DMS114 treated with DMSO at 0.1 percent for 48 hours (cell line): ENCODE data around the gene SSC5D.

Experiments used
- DNase-seq: peaks from one replicate; lab custom pipeline; 2025; ENCODE audit not compliant: unreplicated experiment; lab: John Stamatoyannopoulos, UW

Gene SSC5D

GRCh38 chr19:55472463-55472862 is 15.8 kb upstream of the SSC5D start:
- no peak for DNase-seq

GRCh38 chr19:55473225-55474012 is 14.8 kb upstream of the SSC5D start:
- DNase-seq, result no peak

- DNase-seq, result no peak
These were observed 13.7 kb upstream of the SSC5D start for GRCh38 chr19:55474269-55475265.

- DNase-seq, result peak; percentile 95
These were observed 12.0 kb upstream of the SSC5D start, which contains the start of gene ZNF628 for GRCh38 chr19:55476100-55476775. ZNF628 (plus strand) TSS chr19:55476617; CDS start chr19:55479911, 3,294 bp downstream.

GRCh38 chr19:55477905-55478304 is 10.3 kb upstream of the SSC5D start:
- DNase-seq, result no peak

GRCh38 chr19:55478364-55478763 is 9.9 kb upstream of the SSC5D start:
- no peak for DNase-seq

- no peak for DNase-seq
These were observed 9.2 kb upstream of the SSC5D start for GRCh38 chr19:55479045-55479444.

GRCh38 chr19:55479451-55480230 is 8.6 kb upstream of the SSC5D start:
- DNase-seq, result no peak

GRCh38 chr19:55481148-55481793 is 7.0 kb upstream of the SSC5D start:
- DNase-seq, result no peak

GRCh38 chr19:55481794-55482155 is 6.5 kb upstream of the SSC5D start:
- no peak for DNase-seq

- no peak for DNase-seq
These were observed 5.9 kb upstream of the SSC5D start for GRCh38 chr19:55482156-55482961.

- DNase-seq, result no peak
These were observed 5.1 kb upstream of the SSC5D start for GRCh38 chr19:55482967-55483705.

- DNase-seq, result no peak
These were observed 4.3 kb upstream of the SSC5D start for GRCh38 chr19:55483706-55484592.

GRCh38 chr19:55484593-55485438 is 3.4 kb upstream of the SSC5D start, which contains the start of gene NAT14:
NAT14 (plus strand) TSS chr19:55485188; CDS start chr19:55485709, 521 bp downstream.
- peak; percentile 38 for DNase-seq

- no peak for DNase-seq
These were observed 2.7 kb upstream of the SSC5D start for GRCh38 chr19:55485439-55486011.
